ENCODE measurements around the gene NQO2.
"Not testable (repeated sequence)": the region's sequence is repeated elsewhere in the genome, so short reads cannot be mapped to it uniquely, and the experiment has no call there.

The NQO2 gene

DNA sequence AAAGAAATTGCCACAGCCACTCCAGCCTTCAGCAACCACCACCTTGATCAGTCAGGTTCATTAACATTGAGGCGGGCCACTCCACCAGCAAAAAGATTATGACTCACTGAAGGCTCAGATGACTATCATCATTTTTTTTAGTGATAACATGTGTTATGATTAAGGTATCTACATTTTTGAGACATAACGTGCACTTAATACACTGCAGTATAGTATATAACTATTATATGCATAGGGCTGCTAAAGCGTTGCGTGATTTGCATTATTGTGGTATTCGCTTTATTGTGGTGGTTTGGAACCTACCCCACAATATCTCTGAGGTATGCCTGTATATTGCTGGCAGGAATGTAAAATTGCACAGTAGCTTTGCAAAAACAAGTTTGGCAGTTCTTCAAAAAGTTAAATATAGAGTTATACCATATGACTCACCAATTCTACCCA is 61.8 kb downstream of the NQO2 start:
- ChIA-PET POLR2A (interaction anchor here (0.6 kb wide), 1 partner anchor 1453 kb away, joined by 3 read pairs; no protein-coding TSS in a partner anchor), CTCF (interaction anchor here (0.6 to 1.3 kb wide), 7 partner anchors 20 to 270 kb away, joined by 3 to 5 read pairs (median 3); partner anchors contain the start of gene NQO2)

DNA sequence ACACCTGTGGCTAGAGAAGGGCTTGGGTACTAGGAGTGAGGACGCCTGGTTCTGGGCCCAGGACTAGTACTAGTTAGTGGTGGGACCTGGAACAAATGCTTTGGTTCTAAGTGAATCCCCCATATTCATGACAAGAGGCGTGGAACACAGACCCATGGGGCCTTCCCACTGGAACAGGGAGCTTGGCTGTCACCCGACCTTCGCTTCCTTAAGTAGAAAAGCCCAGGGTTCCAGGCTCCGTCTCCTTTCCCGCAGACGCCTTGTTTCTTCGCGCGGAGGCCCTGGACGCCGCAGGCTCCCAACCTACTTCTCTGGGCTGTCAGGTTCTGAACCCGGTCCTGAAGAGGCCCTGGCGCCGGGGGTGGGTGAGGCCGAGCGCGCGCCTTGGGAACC is 63.6 kb downstream of the NQO2 start:
- H3K36me3 ChIP-seq (ENCODE audit: control insufficient read depth in 2 of 2, insufficient read depth in 1 of 2, low read length in 2 of 2); CTCF ChIA-PET; H3K9me3 ChIP-seq (ENCODE audit: control insufficient read depth, insufficient read depth, low read depth, low read length); H3K4me1 ChIP-seq (ENCODE audit: control insufficient read depth, insufficient read depth, low read length); H3K27ac ChIP-seq (ENCODE audit: extremely low read depth, low read depth, low read length): not testable (repeated sequence)
- H3K4me3 ChIP-seq (ENCODE audit: low read depth, low read length) = peak overlapping the region; percentile 59; the same call in 1 of the 2 replicates
- POLR2A ChIA-PET = interaction anchor here (0.5 to 1.3 kb wide), 7 partner anchors 10 to 294 kb away, joined by 3 to 12 read pairs (median 3); no protein-coding TSS in a partner anchor

More for the DNA sequence above, 61.8 kb downstream of the NQO2 start:
- TF ChIP-seq SP7 (tag by site-specific recombination; IDR thresholded peaks at IDR 0.05) (peak; percentile 48), ZNF677 (tag by site-specific recombination; IDR thresholded peaks at IDR 0.05) (no peak)
- no peak overlapping the region for H3K4me3 ChIP-seq (ENCODE audit: low read depth, low read length)
- no peak overlapping the region for H3K27ac ChIP-seq (ENCODE audit: extremely low read depth, low read depth, low read length)
- no peaks in the 10 kb centered on the region for H3K4me1 ChIP-seq (ENCODE audit: control insufficient read depth, insufficient read depth, low read length)
- no peaks in the 10 kb centered on the region for H3K36me3 ChIP-seq (ENCODE audit: control insufficient read depth in 2 of 2, insufficient read depth in 1 of 2, low read length in 2 of 2)
- no peaks in the 10 kb centered on the region for H3K9me3 ChIP-seq (ENCODE audit: control insufficient read depth, insufficient read depth, low read depth, low read length)

DNA sequence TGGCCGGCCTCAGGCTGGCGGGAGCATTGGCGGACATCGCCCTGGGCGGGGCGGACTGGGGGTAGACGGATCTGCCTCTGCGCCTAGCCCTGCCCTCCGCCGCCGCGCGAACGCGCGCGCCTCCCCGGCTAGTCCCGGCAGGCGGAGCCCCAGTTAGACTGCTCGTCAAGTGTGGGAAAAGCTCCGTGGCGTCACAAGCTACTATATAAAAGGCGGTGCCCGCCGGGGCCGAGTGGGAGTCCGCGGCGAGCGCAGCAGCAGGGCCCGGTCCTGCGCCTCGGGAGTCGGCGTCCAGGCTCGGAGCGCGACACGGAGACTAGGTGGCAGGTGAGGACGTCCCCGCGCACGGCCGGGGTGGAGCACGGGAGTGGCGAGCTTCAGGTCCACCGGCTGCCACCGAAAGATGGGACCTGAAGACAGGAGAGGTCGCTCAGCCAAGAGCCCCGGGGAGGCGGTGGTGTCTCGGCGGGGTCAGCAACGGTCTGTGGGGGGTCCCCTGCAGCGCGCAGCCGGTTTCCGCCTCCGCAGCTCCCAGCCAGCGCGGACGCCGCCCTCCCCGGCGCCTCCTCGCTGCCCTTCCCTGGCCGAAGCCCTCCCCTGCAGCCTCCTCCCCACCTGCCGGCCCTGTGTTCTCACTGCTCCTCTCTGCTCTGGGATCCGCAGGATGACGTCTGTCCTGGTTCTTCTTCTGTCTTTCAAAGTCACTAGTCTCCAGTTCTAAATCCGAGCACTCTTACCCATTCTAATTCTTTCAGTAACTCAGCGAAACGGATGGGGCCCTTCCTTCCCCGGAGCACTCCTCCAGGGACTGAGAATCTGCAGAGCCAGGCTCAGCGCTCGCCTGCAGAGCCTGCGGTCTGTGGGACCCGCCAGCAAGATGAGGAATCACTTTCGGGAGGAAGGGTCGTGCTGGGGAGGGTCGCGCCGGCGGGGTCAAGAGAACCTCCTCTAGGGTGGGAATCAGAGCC is 64.3 kb downstream of the NQO2 start:
- ChIA-PET CTCF (no interaction called here), POLR2A (interaction anchor here (0.5 to 1.3 kb wide), 7 partner anchors 9 to 295 kb away, joined by 3 to 12 read pairs (median 3); no protein-coding TSS in a partner anchor)

DNA sequence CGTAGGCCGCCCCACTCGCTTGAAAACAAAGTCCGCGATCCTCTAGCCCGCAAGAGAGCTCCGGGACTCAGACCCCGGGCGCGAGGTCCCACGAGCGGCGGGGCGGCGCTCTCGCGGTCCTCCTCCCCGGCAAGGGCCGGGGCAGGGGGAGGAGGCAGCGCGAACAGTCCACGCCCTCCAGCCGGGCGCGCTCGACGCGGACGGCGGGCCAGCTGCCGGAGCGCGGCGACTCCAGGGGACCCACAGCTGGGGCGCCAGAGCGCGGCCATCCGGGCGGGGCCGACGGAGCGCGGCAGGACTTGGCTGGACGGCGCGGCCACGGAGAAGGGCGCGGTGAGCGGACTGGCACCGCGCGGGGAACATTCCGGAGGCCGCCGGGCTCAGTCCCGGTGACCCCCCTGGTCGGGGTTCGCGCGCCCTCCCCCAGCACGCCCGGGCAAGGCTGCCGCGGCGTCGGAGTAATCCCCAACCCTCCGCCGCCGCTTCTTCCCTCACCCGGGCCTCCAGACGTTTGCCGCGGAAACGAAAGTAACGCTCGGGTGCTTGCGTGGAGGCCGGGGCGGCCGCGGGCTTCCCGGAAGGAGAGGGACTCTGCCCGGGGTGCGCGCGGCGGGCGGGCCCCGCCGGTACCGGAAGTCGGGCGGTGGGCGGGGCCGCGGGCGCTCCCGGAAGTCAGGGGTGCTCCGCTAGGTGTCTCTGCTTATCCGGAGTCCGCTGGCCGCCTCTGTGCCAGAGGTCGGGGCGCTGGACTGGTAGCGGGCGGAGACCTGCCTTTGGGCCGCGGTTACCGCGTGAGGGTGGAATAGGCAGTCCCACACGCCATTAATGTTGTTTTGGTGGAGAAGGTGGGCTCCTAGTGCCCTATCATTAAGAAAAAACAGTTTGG is 68.9 kb downstream of the NQO2 start, which contains the start of gene RIPK1:
TSS of gene RIPK1 (plus strand) at position 166 of the 886 bp plus-strand sequence. CDS start 8,330 bp downstream, outside the sequence.
- H3K27ac ChIP-seq (ENCODE audit: extremely low read depth, low read depth, low read length) = peak within 1 kb of the TSS; percentile 94
- ChIA-PET CTCF (interaction anchor here (0.5 to 1.3 kb wide), 4 partner anchors 9 to 222 kb away, joined by 3 to 4 read pairs (median 3); no protein-coding TSS in a partner anchor), POLR2A (interaction anchor here (0.6 to 2.6 kb wide), 7 partner anchors 29 to 304 kb away, joined by 3 to 15 read pairs (median 4); partner anchors contain the start of gene NQO2)
- H3K36me3 ChIP-seq (ENCODE audit: control insufficient read depth in 2 of 2, insufficient read depth in 1 of 2, low read length in 2 of 2) = peaks cover 0 to 8% of the 10 kb centered on the region in 2 experiments; a peak in 2 of 3 replicates
- peaks cover 5% of the 10 kb centered on the region; the same call in 1 of the 2 replicates for H3K4me1 ChIP-seq (ENCODE audit: control insufficient read depth, insufficient read depth, low read length)
- no peaks in the 10 kb centered on the region for H3K9me3 ChIP-seq (ENCODE audit: control insufficient read depth, insufficient read depth, low read depth, low read length)
- peak within 1 kb of the TSS; percentile 73 for H3K4me3 ChIP-seq (ENCODE audit: low read depth, low read length)
- TF ChIP-seq OVOL3 (tag by site-specific recombination; IDR thresholded peaks at IDR 0.05) = 0 out of 2 replicates have a peak, but pooled peaks have one; percentile 17
- TF ChIP-seq, protein P1, sequence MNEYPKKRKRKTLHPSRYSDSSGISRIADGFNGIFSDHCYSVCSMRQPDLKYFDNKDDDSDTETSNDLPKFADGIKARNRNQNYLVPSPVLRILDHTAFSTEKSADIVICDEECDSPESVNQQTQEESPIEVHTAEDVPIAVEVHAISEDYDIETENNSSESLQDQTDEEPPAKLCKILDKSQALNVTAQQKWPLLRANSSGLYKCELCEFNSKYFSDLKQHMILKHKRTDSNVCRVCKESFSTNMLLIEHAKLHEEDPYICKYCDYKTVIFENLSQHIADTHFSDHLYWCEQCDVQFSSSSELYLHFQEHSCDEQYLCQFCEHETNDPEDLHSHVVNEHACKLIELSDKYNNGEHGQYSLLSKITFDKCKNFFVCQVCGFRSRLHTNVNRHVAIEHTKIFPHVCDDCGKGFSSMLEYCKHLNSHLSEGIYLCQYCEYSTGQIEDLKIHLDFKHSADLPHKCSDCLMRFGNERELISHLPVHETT (tag by site-specific recombination; IDR thresholded peaks at IDR 0.05) = no peak
- no peak for TF ChIP-seq ZNF112 (tag by site-specific recombination; IDR thresholded peaks at IDR 0.05)
- TF ChIP-seq ZNF558 (tag by site-specific recombination; IDR thresholded peaks at IDR 0.05) = no peak
- TF ChIP-seq ZSCAN16 (tag by site-specific recombination; IDR thresholded peaks at IDR 0.05) = no peak
- TF ChIP-seq ZNF19 (tag by site-specific recombination; IDR thresholded peaks at IDR 0.05; ENCODE audit: low read depth) = no peak
- TF ChIP-seq ZNF248 (tag by site-specific recombination; IDR thresholded peaks at IDR 0.05) = no peak
- TF ChIP-seq ZBTB8A (tag by site-specific recombination; IDR thresholded peaks at IDR 0.05) = peak; percentile 71
- TF ChIP-seq ZNF624 (tag by site-specific recombination; IDR thresholded peaks at IDR 0.05) = no peak
- no peak for TF ChIP-seq KLF16 (tag by site-specific recombination; IDR thresholded peaks at IDR 0.05)
- TF ChIP-seq, protein P2, sequence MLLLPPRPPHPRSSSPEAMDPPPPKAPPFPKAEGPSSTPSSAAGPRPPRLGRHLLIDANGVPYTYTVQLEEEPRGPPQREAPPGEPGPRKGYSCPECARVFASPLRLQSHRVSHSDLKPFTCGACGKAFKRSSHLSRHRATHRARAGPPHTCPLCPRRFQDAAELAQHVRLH (tag by site-specific recombination; IDR thresholded peaks at IDR 0.05) = no peak
- TF ChIP-seq ZFP69B (tag by site-specific recombination; IDR thresholded peaks at IDR 0.05) = peak; percentile 27; the same call in 1 of the 2 replicates
- TF ChIP-seq ZNF10 (tag by site-specific recombination; IDR thresholded peaks at IDR 0.05) = no peak

More for the DNA sequence above, 64.3 kb downstream of the NQO2 start:
- TF ChIP-seq SALL2 (tag by site-specific recombination; IDR thresholded peaks at IDR 0.05; ENCODE audit: borderline replicate concordance) (no peak), ZNF707 (tag by site-specific recombination; IDR thresholded peaks at IDR 0.05) (no peak), ZNF292 (tag by site-specific recombination; IDR thresholded peaks at IDR 0.05; ENCODE audit: borderline replicate concordance, low read depth) (no peak)
- TF ChIP-seq, protein P2 (tag by site-specific recombination; IDR thresholded peaks at IDR 0.05) = no peak
- TF ChIP-seq, protein P3, sequence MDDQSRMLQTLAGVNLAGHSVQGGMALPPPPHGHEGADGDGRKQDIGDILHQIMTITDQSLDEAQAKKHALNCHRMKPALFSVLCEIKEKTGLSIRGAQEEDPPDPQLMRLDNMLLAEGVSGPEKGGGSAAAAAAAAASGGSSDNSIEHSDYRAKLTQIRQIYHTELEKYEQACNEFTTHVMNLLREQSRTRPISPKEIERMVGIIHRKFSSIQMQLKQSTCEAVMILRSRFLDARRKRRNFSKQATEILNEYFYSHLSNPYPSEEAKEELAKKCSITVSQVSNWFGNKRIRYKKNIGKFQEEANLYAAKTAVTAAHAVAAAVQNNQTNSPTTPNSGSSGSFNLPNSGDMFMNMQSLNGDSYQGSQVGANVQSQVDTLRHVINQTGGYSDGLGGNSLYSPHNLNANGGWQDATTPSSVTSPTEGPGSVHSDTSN (CRISPR knock-in tag; IDR thresholded peaks at IDR 0.05) = peak; percentile 57; the same call in 1 of the 2 replicates
- TF ChIP-seq, protein P4, sequence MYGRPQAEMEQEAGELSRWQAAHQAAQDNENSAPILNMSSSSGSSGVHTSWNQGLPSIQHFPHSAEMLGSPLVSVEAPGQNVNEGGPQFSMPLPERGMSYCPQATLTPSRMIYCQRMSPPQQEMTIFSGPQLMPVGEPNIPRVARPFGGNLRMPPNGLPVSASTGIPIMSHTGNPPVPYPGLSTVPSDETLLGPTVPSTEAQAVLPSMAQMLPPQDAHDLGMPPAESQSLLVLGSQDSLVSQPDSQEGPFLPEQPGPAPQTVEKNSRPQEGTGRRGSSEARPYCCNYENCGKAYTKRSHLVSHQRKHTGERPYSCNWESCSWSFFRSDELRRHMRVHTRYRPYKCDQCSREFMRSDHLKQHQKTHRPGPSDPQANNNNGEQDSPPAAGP (tag by site-specific recombination; IDR thresholded peaks at IDR 0.05) = no peak
- Histone ChIP-seq H3K27ac (ENCODE audit: extremely low read depth, low read depth, low read length) (peak overlapping the region; percentile 45; the same call in 1 of the 2 replicates), H3K4me1 (ENCODE audit: control insufficient read depth, insufficient read depth, low read length) (no peaks in the 10 kb centered on the region), H3K36me3 (ENCODE audit: control insufficient read depth in 2 of 2, insufficient read depth in 1 of 2, low read length in 2 of 2) (no peaks in the 10 kb centered on the region; a peak in 1 of 3 replicates), H3K9me3 (ENCODE audit: control insufficient read depth, insufficient read depth, low read depth, low read length) (no peaks in the 10 kb centered on the region), H3K4me3 (ENCODE audit: low read depth, low read length) (peak overlapping the region; percentile 59)
